ENCODE measurements around the gene PITHD1. TPM values are rescaled to one million over a fixed set of nuclear protein-coding genes. Genes with fewer than 3 reads are reported as not detected.

The PITHD1 gene
- polyA plus RNA-seq, 1 experiment: 33.7 TPM

GRCh38 chr1:23803674-23804073 is 25.5 kb downstream of the PITHD1 start:
- TF ChIP-seq CTCF (IDR thresholded peaks at IDR 0.05; ENCODE audit: insufficient read depth, low read depth, low read length): no peak
- Histone ChIP-seq H3K4me3 (ENCODE audit: low read depth, low read length) (no peak overlapping the region), H3K27me3 (ENCODE audit: control insufficient read depth, insufficient read depth, low read length) (no peaks in the 10 kb centered on the region), H3K36me3 (ENCODE audit: control insufficient read depth, insufficient read depth, low read length) (peaks cover 6% of the 10 kb centered on the region)
- no peak for DNase-seq (ENCODE audit: low read depth)
- CTCF ChIA-PET: no interaction called here
- POLR2A ChIA-PET: no interaction called here

GRCh38 chr1:23804183-23804835 is 26.1 kb downstream of the PITHD1 start:
- ChIA-PET POLR2A (no interaction called here), CTCF (interaction anchor here (1.2 kb wide), 1 partner anchor 112 kb away, joined by 3 read pairs; no protein-coding TSS in a partner anchor)
- no peaks in the 10 kb centered on the region for H3K27me3 ChIP-seq (ENCODE audit: control insufficient read depth, insufficient read depth, low read length)
- peak; percentile 28; the same call in 1 of the 2 replicates for TF ChIP-seq CTCF (IDR thresholded peaks at IDR 0.05; ENCODE audit: insufficient read depth, low read depth, low read length)
- no peak overlapping the region for H3K4me3 ChIP-seq (ENCODE audit: low read depth, low read length)
- peaks cover 6% of the 10 kb centered on the region for H3K36me3 ChIP-seq (ENCODE audit: control insufficient read depth, insufficient read depth, low read length)
- DNase-seq (ENCODE audit: low read depth): no peak

GRCh38 chr1:23805025-23805424 is 26.8 kb downstream of the PITHD1 start:
- Histone ChIP-seq H3K27me3 (ENCODE audit: control insufficient read depth, insufficient read depth, low read length) (no peaks in the 10 kb centered on the region), H3K36me3 (ENCODE audit: control insufficient read depth, insufficient read depth, low read length) (peaks cover 6% of the 10 kb centered on the region), H3K4me3 (ENCODE audit: low read depth, low read length) (no peak overlapping the region)
- no peak for TF ChIP-seq CTCF (IDR thresholded peaks at IDR 0.05; ENCODE audit: insufficient read depth, low read depth, low read length)
- ChIA-PET POLR2A (no interaction called here), CTCF (interaction anchor here (0.9 to 1.2 kb wide), 2 partner anchors 33 to 112 kb away, joined by 3 read pairs; no protein-coding TSS in a partner anchor)
- DNase-seq (ENCODE audit: low read depth): no peak

- ChIA-PET POLR2A (no interaction called here), CTCF (interaction anchor here (1.6 to 7.3 kb wide), 2 partner anchors 10 to 16 kb away, joined by 6 to 77 read pairs; partner anchors contain the start of gene HMGCL)
- DNase-seq (ENCODE audit: low read depth): no peak
- H3K36me3 ChIP-seq (ENCODE audit: control insufficient read depth, insufficient read depth, low read length): peaks cover 8% of the 10 kb centered on the region
- H3K4me3 ChIP-seq (ENCODE audit: low read depth, low read length): no peak overlapping the region
- TF ChIP-seq CTCF (IDR thresholded peaks at IDR 0.05; ENCODE audit: insufficient read depth, low read depth, low read length): no peak
- no peaks in the 10 kb centered on the region for H3K27me3 ChIP-seq (ENCODE audit: control insufficient read depth, insufficient read depth, low read length)
These were observed 28.1 kb downstream of the PITHD1 start for GRCh38 chr1:23806280-23806679.

- no peaks in the 10 kb centered on the region for H3K27me3 ChIP-seq (ENCODE audit: control insufficient read depth, insufficient read depth, low read length)
- CTCF ChIA-PET: interaction anchor here (0.6 to 7.3 kb wide), 5 partner anchors 9 to 109 kb away, joined by 3 to 77 read pairs (median 5); partner anchors contain the start of gene HMGCL
- POLR2A ChIA-PET: no interaction called here
- no peak for TF ChIP-seq CTCF (IDR thresholded peaks at IDR 0.05; ENCODE audit: insufficient read depth, low read depth, low read length)
- H3K36me3 ChIP-seq (ENCODE audit: control insufficient read depth, insufficient read depth, low read length): peaks cover 14% of the 10 kb centered on the region
- DNase-seq (ENCODE audit: low read depth): no peak
- no peak overlapping the region for H3K4me3 ChIP-seq (ENCODE audit: low read depth, low read length)
These were observed 29.2 kb downstream of the PITHD1 start for GRCh38 chr1:23807453-23807852.

Data from BJ (cell line).